T follicular helper cell (primary cell): ENCODE measurements around the gene PLXND1.

Experiments used
- DNase-seq: peaks from one replicate; pipeline ENCODE4 v3.0.0-alpha.2; 2020; ENCODE audit warnings: low read depth

Gene PLXND1

DNA sequence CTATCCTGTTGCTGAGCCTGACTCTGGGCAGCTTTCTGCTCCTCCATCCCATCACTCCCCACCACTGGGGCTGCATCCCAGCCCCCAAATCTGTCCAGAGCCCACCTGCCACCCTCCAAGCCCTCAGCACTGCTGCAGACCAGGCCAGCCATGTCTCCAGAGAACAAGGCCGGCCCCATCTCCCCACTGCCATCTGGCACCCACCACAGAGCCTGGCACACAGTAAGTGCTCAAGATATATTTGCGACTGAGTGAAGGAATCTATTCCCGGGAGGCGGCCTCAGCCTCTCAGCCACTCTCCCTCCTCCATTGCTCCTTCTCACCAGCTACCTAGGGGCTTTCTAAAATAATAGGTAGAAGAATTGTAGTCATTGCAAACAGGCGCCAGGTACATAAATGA lies 4.8 kb downstream of the PLXND1 start:
- DNase-seq: no peak

DNA sequence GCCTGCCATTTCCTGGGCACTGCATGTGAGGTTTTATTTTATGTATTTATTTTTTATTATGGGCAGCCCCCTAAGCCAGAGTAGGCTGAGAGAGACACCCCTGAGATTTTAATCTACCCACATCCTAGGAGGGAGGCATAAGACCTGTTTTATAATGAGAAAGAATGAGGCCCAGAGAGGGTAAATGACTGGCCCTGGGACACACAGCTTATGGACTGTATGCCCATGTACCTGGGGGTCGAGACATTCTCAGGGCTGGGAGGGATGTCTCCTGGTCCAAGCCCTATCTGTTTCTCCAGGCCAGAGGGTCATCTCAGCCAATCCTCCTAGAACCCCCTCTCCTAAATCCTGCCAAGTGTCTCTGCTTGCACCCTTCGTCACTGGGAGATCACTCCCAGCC lies 6.1 kb downstream of the PLXND1 start:
- DNase-seq: no peak

DNA sequence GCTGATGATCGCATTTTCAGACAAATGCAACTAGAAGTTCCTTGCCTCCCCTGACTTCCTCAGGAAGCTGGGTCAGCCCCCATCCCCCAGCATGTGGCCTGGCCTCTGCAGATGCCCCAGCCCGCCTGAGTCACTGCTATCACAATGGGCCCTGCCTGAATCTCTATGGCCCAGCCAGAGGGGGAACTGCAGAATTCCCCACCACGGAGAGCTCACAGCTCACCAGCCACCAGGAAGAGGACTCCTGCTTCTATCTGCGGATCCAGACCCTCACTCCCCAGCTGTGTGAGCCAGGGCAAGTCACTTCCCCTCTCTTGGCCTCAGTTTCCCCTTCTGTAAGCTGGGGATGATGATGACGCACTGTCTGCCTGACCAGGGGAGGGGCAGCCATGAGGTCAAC lies 6.9 kb downstream of the PLXND1 start:
- no peak for DNase-seq

DNA sequence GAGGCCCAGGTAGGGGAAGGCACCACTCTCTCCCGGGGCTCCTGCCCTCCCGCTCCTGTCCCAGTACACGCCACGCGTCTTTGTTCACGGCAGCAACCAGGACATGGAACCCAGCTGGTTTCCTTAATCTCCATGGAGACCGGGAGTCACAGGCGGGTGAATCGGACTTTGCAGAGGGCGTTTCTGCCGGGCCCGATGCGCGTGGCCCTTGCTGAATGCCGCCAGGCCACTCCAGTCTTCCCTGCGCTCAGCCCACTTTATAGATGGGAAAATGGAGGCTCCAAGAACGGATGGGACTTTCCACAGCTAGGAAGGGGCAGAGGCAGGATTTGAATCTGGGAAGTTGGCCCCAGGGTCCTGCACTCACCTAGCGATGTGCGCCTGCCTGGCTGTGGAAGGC lies 7.4 kb downstream of the PLXND1 start:
- no peak for DNase-seq

DNA sequence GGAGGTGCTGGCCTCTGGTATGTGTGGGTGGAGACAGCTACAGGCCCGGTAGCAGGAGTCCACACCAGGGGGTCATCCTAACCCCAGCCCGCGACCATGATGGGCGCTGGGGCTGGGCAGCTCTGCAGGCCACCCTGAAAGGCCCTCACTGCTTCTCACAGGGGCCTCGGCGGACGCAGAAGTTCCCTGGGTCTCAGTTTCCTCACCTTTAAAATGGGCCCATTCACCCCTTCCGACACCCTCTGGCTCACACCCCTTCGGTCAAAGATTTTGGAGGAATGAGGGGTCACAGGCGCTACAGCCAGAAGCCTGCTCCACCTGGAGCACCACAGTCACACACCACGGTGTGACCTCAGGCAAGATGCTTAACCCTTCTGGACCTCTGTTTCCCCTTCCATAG lies 8.0 kb downstream of the PLXND1 start:
- DNase-seq: no peak

DNA sequence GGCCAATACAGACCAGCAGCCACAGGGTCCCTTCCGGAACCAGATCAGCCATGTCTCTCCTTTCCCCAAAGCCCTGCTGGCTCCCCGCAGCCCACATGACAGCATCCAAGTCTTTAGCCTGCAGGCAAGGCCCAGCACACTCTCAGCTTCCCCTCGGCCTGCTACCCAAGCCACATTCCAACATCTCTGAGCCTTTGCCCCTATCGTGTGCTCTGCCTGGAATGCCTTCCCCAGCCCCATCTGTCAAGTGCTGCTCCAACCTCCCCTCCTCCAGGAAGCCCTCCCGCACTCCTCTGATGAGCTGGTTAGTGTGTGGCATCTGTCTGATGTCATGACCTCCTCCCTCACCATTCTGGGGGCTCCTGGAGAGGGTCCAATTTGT lies 8.5 kb downstream of the PLXND1 start:
- DNase-seq: no peak

DNA sequence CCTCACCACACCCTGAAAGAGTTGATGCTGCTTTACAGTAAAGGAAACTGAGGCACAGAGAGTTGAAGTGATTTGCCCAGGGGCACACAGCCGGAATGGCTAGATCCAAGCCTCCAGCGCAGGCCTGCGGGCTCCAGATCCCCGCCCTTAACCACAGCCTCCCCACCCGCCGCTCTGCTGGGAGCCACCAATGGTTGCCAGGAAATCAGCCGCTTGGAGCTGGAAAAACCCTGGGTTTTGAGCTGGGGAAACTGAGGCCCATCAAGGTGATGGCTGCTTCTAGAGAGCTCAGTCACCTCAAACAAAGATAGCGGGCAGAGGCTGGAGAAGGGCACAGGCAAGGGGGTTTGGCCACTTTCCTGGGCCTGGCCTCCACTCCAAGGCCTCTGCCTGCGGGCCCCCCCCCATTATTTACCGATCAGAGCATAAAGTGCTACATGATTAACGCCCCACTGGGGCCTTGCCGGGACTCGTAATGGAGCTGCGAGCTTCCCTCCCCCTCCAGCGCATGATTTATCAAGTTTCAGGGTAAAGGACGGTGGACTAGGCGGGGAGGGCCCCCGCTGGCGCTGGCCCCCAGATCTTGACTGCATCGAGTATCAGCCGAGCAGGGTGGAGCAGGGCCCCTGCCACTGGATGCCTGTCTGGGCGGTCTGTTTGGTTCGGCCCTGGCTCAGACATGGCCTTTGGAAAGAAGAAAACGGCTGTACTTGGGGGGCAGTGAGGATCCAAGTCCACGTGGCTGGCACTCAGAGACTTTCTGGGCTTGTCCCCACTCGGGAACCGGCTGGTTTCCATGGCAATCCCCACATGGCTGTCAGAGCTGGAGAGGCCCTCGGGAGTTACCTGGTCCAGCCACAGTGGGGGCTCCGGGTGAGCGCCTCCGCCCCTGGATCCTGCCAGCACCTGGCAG lies 9.1 kb downstream of the PLXND1 start:
- DNase-seq: no peak

DNA sequence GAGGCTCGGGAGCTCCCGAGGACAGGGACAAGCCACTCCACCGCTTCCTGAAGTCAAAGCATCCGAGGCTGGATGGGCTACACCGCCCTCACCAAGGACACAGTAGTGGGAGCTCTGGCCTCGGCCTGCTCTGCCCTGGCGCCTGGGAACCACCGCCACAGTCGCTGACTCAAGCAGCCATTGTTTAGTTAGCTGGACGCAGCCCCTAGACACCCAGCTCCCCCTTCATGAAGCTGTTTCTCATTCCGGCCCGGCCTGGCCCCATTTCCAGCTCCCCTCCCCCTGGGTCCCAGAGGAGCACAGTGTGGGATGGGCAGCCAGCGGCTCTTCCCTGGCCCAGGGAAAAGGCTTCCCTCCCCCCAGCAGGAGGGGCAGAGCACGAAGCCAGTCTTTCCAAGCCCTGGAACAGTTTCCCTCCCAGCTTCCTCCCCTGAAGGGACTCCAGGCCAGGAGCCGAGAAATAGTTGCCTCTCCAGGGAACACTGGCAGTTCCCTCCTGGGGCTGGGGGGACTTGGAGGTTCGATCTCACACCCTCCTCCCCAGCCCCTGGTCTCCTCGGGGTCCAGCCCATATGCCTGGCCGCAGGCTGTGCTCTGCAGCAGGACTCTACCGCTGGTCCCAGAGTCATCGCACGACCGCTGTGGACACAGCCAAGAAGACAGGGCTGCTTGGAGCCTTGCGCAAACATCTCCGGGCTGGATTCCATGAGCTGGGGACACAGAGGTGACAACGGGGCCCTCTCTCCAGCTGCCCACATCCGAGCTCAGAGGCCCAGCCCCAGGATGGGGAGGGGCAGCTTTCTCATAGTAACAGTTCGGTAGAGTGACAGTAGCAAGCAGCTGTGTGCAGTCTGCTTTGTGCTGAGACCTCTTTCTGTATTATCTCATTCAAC lies 10.0 kb downstream of the PLXND1 start:
- DNase-seq: no peak

DNA sequence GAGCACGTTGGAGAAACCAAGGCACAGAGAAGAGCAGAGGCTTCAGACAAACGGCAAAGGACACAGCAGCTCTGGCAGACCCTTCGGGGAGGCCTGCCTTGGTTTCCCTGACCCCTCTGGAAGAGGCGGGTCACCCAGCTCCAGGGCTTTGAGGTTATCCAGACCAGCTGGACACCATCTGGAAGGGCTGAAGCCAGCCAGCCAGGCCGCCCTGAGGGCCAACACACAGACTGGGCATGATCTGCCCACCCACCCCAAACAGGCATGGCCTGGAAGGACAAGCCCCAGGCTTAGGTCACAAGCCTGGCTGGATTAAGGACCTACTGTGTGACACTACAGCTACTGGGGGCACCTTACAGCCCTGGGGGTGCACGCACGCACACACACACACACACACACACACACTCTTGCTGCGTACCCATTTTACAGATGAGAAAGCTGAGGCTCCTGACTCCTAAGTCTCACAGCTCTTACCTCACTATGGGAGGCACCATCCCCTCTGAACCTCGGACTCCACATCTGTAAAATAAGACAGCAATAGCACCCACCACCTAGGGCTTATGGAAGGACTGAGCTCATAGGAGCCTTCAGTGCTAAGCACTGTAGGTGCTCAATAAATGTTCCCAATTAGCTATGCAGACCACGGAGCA lies 10.8 kb downstream of the PLXND1 start:
- no peak for DNase-seq

DNA sequence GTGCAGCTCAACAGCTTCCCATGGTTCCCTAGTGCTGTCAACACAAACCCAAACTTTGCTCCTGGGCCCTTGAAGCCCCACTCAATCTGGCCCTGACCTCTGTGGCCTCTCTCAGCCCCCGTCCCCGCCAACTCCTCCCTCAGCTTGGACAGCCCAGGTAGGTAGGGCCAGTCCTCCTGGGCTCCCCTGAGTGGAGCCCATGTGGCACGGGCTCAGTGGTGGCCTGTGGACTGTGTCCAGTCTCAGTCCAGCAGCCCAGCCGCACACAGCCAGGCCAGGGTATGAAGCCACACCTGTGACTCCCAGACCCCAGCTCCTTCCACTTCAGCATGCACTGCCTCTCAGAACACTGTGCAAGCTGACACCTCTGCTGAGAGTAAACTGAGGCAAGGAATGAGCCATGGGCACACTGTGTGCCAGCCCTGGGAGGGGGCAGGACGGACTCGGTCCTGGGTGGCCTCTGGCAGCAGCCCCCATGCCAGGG lies 11.5 kb downstream of the PLXND1 start:
- DNase-seq: no peak

DNA sequence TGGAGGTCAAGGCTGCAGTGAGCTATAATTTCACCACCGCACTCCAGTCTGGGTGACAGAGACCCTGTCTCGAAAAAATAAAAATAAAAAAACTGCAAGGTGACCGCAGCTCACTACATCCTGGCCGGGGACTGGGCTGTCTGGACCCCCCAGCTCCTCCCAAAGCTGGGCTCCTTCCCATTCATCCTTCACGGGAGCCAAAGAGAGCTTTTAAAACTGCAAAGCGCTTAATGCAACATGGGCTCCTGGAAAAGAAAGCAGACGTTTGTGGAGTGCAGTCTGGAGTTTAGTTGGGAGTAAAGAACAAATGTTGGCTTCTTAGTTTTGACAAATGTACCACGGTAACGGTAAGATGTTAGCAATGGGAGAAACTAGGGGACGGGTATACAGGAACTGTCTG lies 12.1 kb downstream of the PLXND1 start:
- no peak for DNase-seq

DNA sequence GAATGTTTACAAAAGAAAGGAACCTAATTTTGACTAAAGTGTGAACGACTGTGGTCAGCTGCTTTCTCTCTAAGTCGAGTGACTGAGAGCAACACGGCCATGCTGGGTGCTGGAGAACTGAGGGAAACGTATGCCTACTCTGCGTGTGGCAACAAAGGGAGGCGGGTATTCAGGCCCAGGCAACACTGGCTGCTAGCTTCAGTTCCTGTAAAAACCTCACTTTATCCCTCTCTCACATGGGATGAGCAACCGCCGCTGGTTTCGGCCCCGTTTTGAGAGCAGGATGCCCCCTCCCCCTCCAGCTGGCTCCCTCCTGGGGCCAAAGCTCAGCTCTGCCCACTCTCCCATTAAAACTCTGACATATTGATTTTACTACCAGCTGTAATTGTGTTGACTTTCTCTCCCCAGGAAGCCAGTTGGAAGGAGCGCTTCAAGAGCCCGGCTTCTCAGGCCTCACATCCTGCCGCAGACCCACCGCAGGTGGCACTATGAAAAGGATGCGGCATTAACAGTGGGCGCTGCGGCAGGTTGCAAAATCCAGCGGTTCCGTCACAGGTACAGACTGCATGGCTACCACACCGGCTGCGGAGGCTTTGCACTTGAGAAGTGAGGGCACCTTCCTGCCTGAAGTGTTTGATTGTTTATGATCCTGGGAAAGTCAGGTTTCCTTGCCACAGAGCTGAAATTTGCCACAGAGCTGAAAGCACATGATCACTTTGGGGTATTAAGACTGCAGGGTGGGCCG lies 12.7 kb downstream of the PLXND1 start:
- peak; percentile 10 for DNase-seq

DNA sequence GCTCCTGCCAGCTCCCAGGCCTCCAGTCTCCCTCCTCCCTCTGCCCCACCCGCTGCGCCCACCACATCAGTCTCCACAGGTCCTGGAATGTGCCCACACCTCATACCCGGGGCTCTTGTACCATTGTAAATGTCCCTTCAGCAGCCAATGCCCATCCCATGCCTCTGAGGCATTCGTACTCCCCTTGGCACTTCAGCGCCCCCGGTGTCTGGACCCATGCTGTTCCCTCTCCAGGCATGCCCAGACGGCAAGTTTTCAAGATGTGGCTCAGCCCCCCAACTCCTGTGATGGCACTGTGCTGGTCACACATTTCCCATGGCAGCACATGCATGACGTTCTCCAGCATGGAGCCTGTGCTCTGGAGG lies 13.3 kb downstream of the PLXND1 start:
- no peak for DNase-seq

DNA sequence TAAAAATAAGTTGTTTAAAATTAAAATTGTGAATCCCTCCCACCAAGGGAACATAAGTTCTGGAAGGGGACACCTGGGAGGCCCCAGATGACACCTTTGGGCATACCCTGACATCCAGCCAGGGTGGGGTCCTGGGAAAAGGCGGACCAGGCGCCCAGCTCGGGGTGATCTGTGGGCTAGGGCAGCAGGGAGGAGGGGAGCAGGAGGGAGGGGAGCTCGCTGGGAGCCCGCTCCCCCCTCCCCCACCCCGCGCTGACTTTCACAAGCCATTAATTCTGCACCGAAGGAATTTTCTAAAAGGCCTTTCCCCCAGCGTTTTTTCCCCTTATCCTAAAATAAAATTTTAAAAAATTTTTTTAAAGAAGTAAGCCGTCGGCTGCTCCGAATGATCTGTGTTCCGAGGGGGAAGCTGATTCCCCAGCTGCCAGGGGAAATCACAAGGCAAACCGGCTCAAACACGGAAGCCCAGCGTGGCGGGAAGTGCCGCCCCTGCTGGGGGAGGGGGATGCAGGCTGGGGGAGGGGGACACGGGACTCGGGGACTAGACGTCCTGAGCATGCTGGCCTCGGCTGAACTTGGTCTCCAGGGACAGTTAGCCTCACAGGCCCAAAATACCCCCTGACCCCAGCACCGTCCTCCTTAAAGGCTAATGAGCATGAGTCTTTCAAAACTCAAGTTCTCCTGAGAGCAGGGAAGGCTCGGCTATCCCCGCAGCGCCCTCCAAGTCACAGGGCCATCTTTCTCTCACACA lies 13.9 kb downstream of the PLXND1 start:
- no peak for DNase-seq

DNA sequence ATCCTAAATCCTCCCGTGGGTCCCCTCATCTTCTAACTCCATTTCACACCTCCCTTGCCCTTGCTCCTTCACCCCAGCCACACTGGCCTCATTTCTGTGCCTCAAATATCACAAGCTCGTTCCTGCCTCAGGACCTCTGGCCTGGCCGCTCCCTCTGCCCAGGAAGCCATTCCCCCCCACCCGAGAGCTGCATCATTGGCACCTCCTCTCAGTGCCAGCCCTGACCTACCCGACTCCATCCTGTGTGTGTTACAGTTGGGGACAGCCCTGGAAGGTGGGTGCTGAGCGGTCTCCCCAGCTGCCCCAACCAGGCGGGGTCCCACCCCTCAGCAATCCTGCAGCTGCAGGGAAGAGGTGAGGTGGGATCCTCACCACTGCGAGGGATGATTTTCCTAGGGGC lies 14.5 kb downstream of the PLXND1 start:
- no peak for DNase-seq

DNA sequence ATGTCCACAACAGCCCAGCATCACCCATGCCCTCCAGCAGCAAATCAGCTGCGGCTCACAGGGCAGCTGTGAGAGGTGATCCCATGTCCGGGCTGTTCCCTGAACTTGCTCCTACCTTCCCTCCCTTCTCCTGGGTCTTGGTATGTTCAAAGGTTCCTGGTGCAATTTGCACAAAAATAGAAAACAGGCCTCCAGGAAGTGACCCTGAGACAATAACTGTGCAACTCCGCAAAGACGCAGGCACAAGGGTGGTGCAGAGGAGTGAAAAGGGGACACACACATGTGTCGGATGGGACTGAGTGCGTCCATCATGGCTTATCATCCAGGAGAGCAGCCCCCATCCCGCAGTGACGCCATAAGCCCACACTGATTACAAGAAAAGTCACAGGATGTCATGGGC lies 16.3 kb downstream of the PLXND1 start:
- DNase-seq: no peak

DNA sequence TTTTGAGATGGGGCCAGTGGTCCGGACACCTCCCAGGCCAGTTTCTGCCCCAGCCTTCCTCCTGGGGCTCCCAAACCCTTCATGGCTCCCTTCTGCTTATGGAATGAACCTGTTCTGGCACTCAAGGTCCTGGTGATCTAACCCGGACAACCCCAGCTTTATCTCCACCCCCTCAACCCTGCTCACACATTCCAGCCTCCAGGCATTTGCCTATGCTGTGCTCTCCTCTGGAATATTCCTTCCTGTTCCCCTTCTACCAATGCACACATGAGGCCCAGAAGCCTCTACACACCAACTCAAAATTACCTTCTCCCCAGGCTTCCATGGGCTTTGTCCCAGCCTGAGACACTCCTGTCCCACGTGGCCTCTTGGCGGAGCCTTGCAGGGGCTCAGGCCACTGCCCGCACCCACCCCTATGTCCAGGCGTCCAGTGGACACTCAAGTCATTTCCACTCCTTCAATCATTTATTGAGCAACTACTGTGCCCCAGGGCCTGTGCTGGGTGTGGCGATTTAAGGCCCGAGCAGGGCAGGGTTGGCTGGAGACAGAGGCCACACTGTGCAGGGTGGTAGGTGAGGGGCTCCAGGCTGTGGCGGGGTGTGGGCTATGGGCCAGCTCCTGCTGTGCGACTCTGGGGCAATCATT lies 18.8 kb downstream of the PLXND1 start:
- no peak for DNase-seq

DNA sequence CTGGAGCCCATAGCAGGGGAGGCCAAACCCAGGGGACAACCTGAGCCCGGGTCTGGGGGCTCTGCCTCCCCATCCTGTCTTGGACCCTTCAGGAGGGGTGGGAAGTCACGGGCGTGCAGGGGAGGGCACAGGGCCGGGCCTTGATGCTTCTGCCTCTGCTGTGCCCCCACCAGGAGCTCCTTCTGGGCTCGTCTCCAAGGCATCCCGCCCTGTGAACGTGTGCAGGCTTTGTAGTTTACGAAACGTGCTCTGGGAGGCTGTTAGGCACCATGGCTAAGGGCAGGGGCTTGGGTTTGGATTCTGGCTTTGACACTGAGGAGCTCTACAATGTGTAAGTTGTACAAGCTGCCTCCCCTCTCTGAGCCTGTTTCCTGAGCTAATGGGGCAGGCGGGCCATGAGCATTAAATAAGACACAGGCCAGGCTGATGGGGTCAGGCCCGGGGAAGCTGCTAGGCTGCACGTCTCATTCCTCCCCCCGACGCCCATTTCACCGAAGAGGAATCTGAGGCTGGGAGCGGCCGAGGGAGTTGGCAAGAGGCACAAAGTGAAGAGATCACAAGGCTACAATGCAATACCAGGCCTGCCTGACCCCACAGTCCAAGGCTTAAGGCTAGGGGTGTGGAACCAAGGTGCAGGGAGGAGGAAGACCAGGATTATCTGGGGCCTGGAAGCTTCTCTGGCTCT lies 19.6 kb downstream of the PLXND1 start:
- DNase-seq: no peak

DNA sequence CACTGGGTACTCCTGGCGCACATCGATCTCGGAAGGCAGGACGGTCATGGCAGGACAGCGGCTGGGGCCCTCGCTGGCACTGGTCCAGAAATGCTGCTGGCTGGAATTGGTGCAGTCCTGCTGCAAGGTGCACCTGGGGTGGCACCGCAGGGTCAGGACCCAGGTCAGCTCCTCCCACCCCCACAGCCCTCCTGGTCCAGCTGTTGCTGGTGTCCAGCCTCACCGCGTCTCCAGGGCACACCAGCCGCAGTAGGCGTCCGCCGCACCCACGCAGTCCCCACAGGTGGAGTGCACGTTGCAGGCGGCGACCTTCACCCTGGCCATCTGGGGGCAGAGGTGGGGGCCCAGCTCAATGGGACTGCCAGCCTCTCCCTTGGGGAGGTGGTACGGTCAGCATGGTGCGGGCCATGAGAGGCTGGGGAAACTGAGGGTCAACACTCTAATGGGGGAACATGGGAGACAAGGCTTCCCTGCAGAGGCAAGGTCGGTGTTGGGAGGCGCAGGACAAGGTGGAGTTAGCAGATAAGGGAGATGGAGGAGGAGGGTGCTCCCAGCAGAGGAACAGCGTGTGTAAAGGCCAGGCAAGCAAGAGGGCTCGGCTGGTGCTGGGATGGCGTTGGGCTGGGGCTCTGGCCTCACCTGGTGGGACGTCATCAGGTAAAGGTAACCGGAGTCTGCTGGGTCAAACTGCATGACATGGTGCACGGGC lies 20.4 kb downstream of the PLXND1 start:
- no peak for DNase-seq
